Measurements from ENCODE around the gene NID2.

The NID2 gene

DNA sequence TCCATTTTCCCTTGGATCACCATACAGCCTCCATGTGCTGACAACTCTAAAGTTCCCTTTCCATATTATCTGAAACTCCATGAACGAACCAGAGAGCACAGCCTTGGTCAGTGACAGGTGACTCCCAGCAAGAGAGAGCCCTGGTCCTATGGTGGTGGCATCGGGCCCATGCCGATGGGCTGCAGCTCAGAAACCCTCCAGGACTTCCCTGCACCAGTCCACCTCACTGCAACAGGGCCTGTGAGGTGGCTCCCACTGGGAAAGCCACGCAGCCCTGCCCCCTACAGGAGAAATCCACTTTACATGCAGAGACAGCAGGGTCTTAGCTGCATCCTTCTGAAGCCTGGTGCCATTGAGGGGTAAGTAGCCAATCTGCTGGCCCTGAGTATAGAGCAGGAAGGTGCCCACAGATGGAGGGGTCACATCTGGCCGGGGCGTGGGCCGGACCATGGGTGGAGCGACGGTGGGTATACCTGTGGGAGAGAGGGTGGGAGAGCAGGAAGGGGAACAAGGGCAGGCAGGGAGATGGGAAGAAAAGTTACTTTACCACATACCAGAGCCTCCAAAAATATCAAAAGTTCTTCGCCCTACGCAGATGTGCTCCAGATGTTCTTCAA lies 54.8 kb downstream of the NID2 start:
- TF ChIP-seq, protein P1, sequence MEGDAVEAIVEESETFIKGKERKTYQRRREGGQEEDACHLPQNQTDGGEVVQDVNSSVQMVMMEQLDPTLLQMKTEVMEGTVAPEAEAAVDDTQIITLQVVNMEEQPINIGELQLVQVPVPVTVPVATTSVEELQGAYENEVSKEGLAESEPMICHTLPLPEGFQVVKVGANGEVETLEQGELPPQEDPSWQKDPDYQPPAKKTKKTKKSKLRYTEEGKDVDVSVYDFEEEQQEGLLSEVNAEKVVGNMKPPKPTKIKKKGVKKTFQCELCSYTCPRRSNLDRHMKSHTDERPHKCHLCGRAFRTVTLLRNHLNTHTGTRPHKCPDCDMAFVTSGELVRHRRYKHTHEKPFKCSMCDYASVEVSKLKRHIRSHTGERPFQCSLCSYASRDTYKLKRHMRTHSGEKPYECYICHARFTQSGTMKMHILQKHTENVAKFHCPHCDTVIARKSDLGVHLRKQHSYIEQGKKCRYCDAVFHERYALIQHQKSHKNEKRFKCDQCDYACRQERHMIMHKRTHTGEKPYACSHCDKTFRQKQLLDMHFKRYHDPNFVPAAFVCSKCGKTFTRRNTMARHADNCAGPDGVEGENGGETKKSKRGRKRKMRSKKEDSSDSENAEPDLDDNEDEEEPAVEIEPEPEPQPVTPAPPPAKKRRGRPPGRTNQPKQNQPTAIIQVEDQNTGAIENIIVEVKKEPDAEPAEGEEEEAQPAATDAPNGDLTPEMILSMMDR (conservative IDR thresholded peaks at IDR 0.05; ENCODE audit: low read length): no peak; the same call in 1 of the 2 replicates
- no peak overlapping the region for H3K4me3 ChIP-seq (ENCODE audit: low read length)
- no peak for DNase-seq (ENCODE audit: low read depth)

DNA sequence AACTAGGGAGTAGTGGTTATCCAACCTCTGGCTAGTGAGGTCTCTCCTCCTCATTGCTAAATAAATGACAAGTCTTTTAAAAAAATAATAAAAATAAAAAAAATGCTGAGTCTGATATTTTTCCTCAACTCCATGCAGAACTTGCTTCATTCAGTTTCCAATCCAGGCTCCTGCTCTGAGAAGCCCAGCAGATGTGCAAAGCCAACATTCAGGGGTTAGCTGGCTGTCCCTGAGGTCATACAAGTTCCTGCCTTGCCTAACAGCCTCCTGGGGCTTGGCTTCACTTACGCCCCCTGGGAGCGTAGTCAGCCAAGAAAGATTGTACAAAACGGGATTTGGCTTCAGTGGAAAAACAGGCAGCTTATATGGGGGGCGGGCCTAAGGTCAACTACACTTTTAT lies 56.2 kb downstream of the NID2 start:
- DNase-seq (ENCODE audit: low read depth): peak; percentile 51
- TF ChIP-seq, protein P1 (conservative IDR thresholded peaks at IDR 0.05; ENCODE audit: low read length): no peak
- no peak overlapping the region for H3K4me3 ChIP-seq (ENCODE audit: low read length)

DNA sequence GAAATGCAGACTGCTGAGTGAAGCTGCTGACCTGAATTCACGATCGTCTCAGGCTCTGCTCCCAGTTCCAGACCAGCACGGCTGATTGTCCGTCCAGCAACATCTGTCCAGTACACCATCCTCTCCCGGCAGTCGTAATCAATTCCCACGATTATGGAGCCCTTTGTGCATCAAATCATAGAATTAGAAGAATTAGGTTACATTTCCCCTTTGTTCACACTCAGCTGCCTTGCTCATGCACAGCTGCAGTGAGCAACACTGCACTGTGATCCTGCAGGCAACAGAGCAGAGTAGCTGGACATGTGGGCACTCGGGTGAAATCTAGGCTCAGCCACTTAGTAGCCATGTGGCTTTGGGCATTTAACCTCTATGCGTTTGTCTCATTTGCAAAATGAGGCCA lies 57.3 kb downstream of the NID2 start:
- TF ChIP-seq, protein P1 (conservative IDR thresholded peaks at IDR 0.05; ENCODE audit: low read length): no peak

DNA sequence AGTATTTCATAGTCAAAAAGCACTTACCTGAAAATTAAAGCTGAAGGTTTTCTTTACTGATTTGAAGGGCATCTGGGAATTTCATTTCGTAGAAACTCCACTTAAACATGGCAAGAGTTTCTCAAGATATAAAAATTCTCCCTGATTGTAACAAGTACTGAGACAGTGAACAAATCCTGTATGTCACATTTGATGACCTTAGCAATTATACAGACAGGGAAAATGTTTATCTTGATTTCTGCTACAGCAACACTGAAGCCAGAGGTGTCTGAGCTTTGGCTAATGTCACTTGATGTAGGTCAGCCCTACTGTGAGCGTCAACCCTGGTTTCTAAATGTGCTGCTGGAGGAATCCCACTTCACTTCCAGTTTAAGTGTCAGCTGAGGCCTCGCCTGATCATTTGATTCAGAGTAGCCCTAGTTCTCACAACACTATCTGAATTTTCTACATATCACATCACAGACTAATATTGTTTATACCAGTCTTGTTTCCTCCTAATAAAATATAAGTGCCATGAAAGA lies 58.6 kb downstream of the NID2 start:
- no peak overlapping the region for H3K4me3 ChIP-seq (ENCODE audit: low read length)
- DNase-seq (ENCODE audit: low read depth): no peak
- TF ChIP-seq, protein P1 (conservative IDR thresholded peaks at IDR 0.05; ENCODE audit: low read length): no peak

More for the DNA sequence above, 57.3 kb downstream of the NID2 start:
- H3K4me3 ChIP-seq (ENCODE audit: low read length): no peak overlapping the region
- DNase-seq (ENCODE audit: low read depth): no peak

DNA sequence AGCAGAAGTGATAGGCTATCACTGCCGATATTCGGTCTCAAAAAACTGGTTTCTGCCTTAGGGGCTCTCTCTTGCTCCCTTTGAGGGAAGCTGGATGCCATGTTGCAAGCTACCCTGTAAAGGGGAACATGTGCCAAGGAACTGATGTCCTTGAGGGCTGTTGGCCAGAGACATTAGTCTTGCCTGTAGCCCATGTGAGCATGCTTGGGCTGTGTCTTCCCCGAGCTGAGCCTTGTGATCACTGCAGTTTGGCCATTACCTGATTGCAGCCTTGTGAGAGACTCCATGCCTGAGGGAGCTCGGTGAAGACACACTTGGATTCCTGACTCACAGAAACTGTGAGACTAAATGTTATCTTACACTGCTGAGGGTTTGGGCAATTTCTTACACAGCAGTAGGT lies 60.7 kb downstream of the NID2 start:
- TF ChIP-seq, protein P1 (conservative IDR thresholded peaks at IDR 0.05; ENCODE audit: low read length): no peak
- H3K4me3 ChIP-seq (ENCODE audit: low read length): no peak overlapping the region
- no peak for DNase-seq (ENCODE audit: low read depth)

DNA sequence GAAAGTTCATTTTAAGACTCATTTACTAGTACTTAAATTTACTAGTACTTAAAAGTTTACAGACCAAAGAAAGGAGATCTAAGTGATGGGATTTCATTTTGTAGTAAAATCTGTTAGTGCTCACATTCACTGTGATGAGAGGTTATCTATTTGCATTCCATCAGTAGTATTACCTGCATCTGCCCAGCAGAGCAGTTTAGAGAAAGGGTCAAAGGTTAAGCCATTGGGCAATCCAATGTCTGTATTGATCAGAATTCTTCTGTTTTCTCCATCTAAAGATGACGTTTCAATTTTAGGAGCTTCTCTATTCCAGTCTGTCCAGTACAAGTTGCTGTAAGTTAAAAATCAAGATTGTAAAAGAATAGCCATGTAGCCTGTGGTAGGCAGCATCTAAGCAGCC lies 61.2 kb downstream of the NID2 start:
- no peak overlapping the region for H3K4me3 ChIP-seq (ENCODE audit: low read length)
- TF ChIP-seq, protein P1 (conservative IDR thresholded peaks at IDR 0.05; ENCODE audit: low read length): no peak
- DNase-seq (ENCODE audit: low read depth): no peak

DNA sequence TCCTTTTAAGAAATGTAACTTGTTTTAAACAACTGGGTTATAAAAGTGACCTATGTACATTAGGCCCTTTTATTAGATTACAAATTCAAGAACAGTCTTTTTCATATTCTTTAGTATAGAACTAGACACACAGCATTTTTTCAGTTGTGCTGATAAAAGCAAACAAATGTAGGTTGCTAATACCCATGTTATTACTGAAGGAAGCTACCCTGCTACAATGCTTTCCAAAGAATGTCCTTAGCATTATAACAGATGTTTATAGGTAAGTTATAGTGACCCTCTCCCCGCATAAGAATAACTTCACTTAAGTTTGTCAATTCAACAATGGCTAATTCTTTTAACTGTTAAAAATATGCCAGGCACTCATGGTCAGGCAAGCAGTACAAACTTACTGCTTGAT lies 61.6 kb downstream of the NID2 start:
- DNase-seq (ENCODE audit: low read depth): no peak
- TF ChIP-seq, protein P1 (conservative IDR thresholded peaks at IDR 0.05; ENCODE audit: low read length): no peak
- no peak overlapping the region for H3K4me3 ChIP-seq (ENCODE audit: low read length)

Data from AG10803 (cell line).